Ishikawa (cell line): Measurements from ENCODE around the gene EIF4EBP2.

ENCODE experiments used
- CEBPB ChIP-seq: IDR thresholded peaks from 2 replicates; pipeline ENCODE4 v1.6.1; 2012
- CREB1 ChIP-seq: IDR thresholded peaks from 2 replicates; pipeline ENCODE4 v1.6.1; 2012; ENCODE audit warnings: low read depth
- EGR1 ChIP-seq: IDR thresholded peaks from 2 replicates; pipeline ENCODE4 v1.6.1; 2012
- EP300 ChIP-seq: IDR thresholded peaks from 2 replicates; pipeline ENCODE4 v1.6.1; 2012; ENCODE audit warnings: borderline replicate concordance
- FOXM1 ChIP-seq: IDR thresholded peaks from 2 replicates; pipeline ENCODE4 v1.6.1; 2012; ENCODE audit warnings: low read depth, borderline replicate concordance
- MAX ChIP-seq: IDR thresholded peaks from 2 replicates; pipeline ENCODE4 v1.6.1; 2012
- NFIC ChIP-seq: IDR thresholded peaks from 2 replicates; pipeline ENCODE4 v1.6.1; 2012
- RAD21 ChIP-seq: IDR thresholded peaks from 2 replicates; pipeline ENCODE4 v1.6.1; 2012; ENCODE audit warnings: low read depth
- REST ChIP-seq: IDR thresholded peaks from 2 replicates; pipeline ENCODE4 v1.6.1; 2012; ENCODE audit warnings: low read depth, mild to moderate bottlenecking
- TAF1 ChIP-seq: IDR thresholded peaks from 2 replicates; pipeline ENCODE4 v1.6.1; 2012; ENCODE audit warnings: low read depth, mild to moderate bottlenecking
- TCF12 ChIP-seq: IDR thresholded peaks from 2 replicates; pipeline ENCODE4 v1.6.1; 2012; ENCODE audit warnings: low read depth
- TEAD4 ChIP-seq: IDR thresholded peaks from 2 replicates; pipeline ENCODE4 v1.6.1; 2012
- USF1 ChIP-seq: IDR thresholded peaks from 2 replicates; pipeline ENCODE4 v1.6.1; 2012
- YY1 ChIP-seq: IDR thresholded peaks from 2 replicates; pipeline ENCODE4 v1.6.1; 2012; ENCODE audit warnings: low read depth

- no peak for TF ChIP-seq MAX
- TF ChIP-seq TEAD4 = no peak
- TF ChIP-seq CREB1 = no peak
- TF ChIP-seq REST = no peak
- no peak for TF ChIP-seq TCF12
- TF ChIP-seq NFIC = peak; percentile 29; the same call in 1 of the 2 replicates
- no peak for TF ChIP-seq EP300
- TF ChIP-seq YY1 = no peak
- TF ChIP-seq EGR1 = no peak
- no peak for TF ChIP-seq FOXM1
- no peak for TF ChIP-seq RAD21
- no peak for TF ChIP-seq USF1
- TF ChIP-seq TAF1 = no peak
- TF ChIP-seq CEBPB = no peak
Observed at GRCh38 chr10:70403483-70404035, 386 bp upstream of the EIF4EBP2 start.
